OCI-LY1 (cell line): ENCODE measurements around the gene HDAC11.

ENCODE experiments used
- EZH2 ChIP-seq: fragments of 200-600 bp; sonication (generic), shearing (Covaris generic); IDR thresholded peaks from 2 replicates; pipeline ENCODE4 v1.8.0; 2017; ENCODE audit warnings: borderline replicate concordance, mixed run types, mild to moderate bottlenecking, antibody characterized with exemption, low read length, moderate library complexity, mixed read lengths
- TF ChIP-seq, protein P1 (sequence below): fragments of 200-600 bp; sonication (generic), shearing (Covaris generic); IDR thresholded peaks from 2 replicates; pipeline ENCODE4 v1.5.1; 2017; ENCODE audit warnings: mild to moderate bottlenecking, antibody characterized with exemption, low read length, moderate library complexity, mixed read lengths

- TF ChIP-seq, protein P1, sequence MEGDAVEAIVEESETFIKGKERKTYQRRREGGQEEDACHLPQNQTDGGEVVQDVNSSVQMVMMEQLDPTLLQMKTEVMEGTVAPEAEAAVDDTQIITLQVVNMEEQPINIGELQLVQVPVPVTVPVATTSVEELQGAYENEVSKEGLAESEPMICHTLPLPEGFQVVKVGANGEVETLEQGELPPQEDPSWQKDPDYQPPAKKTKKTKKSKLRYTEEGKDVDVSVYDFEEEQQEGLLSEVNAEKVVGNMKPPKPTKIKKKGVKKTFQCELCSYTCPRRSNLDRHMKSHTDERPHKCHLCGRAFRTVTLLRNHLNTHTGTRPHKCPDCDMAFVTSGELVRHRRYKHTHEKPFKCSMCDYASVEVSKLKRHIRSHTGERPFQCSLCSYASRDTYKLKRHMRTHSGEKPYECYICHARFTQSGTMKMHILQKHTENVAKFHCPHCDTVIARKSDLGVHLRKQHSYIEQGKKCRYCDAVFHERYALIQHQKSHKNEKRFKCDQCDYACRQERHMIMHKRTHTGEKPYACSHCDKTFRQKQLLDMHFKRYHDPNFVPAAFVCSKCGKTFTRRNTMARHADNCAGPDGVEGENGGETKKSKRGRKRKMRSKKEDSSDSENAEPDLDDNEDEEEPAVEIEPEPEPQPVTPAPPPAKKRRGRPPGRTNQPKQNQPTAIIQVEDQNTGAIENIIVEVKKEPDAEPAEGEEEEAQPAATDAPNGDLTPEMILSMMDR, result no peak
- TF ChIP-seq EZH2, result no peak
Observed at GRCh38 chr3:13474021-13474420, 6.1 kb upstream of the HDAC11 start.
